Activated naive CD4-positive, alpha-beta T cell treated with anti-CD3 and anti-CD28 coated beads, Interleukin-2, amount 50 U/mL, for 24 hours (primary cell): ENCODE measurements around the gene CEMIP.
A peak's percentile ranks its signal among the peaks of the same experiment; 100 is the strongest.

Source experiments
- H3K27ac Mint-ChIP-seq: one replicate; pipeline ENCODE4 v1.8.0; 2021; ENCODE audit warnings: mild to moderate bottlenecking, mixed read lengths
- H3K27me3 Mint-ChIP-seq: one replicate; pipeline ENCODE4 v1.8.0; 2021; ENCODE audit warnings: mixed read lengths
- H3K36me3 Mint-ChIP-seq: one replicate; pipeline ENCODE4 v1.8.0; 2021; ENCODE audit warnings: mixed read lengths
- H3K4me1 Mint-ChIP-seq: one replicate; pipeline ENCODE4 v1.8.0; 2021; ENCODE audit warnings: mixed read lengths
- H3K4me3 Mint-ChIP-seq: one replicate; pipeline ENCODE4 v1.8.0; 2021; ENCODE audit warnings: mild to moderate bottlenecking, mixed read lengths
- H3K9me3 Mint-ChIP-seq: one replicate; pipeline ENCODE4 v1.8.0; 2021; ENCODE audit warnings: mixed read lengths

Gene CEMIP

DNA sequence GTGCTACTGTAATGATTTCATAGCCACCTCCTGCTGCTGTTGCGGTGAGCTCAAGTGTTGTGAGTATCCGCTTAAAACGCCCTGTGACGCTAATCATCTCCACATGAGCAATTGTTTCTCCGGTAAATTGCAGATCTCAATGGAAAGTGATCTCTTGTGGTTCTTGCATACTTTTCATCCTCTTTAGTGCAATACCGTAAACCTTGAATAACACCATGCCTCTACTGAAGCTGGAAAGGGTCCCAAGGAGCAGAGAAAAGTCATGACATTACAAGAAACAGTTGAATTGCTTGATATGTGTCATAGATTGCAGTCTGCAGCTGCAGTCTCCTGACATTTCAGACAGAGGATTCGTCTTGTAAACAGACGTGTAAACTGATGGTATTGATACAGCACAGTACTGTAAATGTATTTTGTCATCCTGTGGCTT, 6.0 kb upstream of the CEMIP start:
- Mint-ChIP-seq H3K4me3 (no peak overlapping the region), H3K4me1 (no peaks in the 10 kb centered on the region), H3K36me3 (no peaks in the 10 kb centered on the region), H3K27me3 (peaks cover 8% of the 10 kb centered on the region), H3K9me3 (no peaks in the 10 kb centered on the region), H3K27ac (no peak overlapping the region)

DNA sequence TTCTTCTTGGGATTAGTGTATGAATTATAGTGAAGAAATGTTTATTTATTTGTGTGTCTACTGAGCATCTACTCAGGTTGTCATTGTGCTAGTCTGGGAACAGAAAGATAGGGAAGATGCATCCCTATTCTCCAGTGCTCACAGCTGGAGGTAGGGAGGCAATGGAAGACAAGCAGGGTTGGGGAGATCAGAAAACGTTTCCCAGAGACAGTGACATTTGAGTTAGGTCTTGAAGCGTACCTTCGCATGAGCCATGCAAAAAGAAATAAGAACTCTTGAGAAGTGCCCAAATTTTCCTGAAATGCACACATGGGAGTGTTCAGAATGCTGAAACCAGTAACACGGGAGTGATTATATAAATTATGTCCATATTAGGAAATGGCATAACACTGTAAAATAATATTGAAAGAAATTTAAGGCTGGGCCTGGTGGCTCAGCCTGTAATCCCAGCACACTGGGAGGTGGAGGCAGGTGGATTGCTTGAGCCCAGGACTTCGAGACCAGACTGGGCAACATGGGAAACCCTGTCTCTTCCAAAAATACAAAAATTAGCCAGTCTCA, 5.3 kb upstream of the CEMIP start:
- Mint-ChIP-seq H3K36me3 (no peaks in the 10 kb centered on the region), H3K27me3 (peaks cover 10% of the 10 kb centered on the region), H3K4me1 (no peaks in the 10 kb centered on the region), H3K9me3 (no peaks in the 10 kb centered on the region), H3K27ac (no peak overlapping the region), H3K4me3 (no peak overlapping the region)

DNA sequence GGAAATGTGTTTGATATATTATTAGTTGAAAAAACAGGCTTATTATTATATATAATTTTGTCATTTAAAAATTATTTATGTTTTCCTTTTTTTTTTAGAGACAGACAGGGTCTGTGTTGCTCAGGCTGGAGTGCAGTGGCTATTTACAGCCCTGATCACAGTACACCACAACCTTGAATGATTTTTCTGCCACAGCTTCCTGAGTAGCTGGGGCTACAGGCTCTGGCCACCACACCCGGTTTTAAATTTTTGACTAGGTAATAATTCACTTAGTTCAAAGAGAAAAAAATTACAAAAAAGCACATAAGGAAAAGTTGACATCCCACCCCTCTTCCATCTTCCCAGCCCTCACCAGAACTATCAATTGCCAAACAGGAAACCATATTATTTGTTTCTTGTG, 4.7 kb upstream of the CEMIP start:
- H3K4me1 Mint-ChIP-seq, result peaks cover 1% of the 10 kb centered on the region
- no peak overlapping the region for H3K27ac Mint-ChIP-seq
- peaks cover 10% of the 10 kb centered on the region for H3K27me3 Mint-ChIP-seq
- no peak overlapping the region for H3K4me3 Mint-ChIP-seq
- no peaks in the 10 kb centered on the region for H3K36me3 Mint-ChIP-seq
- H3K9me3 Mint-ChIP-seq, result no peaks in the 10 kb centered on the region

DNA sequence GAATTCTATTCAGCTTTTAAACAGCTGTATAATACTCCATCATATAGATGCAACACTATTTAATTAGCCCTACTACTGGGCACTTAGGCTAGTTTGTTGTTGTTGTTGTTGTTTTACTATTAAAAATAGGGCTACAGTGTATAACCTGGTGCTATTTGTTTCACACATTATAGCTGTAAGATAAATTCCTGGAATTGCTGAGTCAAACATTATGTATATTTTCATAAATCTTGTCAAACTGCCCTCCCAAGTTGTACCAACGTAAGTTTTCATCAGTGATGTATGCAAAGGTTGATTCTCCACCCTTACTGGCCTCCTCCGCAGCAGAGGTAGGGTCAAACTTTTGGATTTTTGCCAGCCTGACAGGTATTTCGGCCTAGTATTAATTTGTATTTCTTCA, 3.8 kb upstream of the CEMIP start:
- Mint-ChIP-seq H3K9me3 (no peaks in the 10 kb centered on the region), H3K27me3 (peaks cover 17% of the 10 kb centered on the region), H3K4me3 (no peak overlapping the region), H3K4me1 (peaks cover 4% of the 10 kb centered on the region), H3K36me3 (no peaks in the 10 kb centered on the region), H3K27ac (no peak overlapping the region)

GRCh38 chr15:80776420-80777045, 2.6 kb upstream of the CEMIP start:
- Mint-ChIP-seq H3K27me3 (peaks cover 22% of the 10 kb centered on the region), H3K4me3 (no peak overlapping the region), H3K27ac (no peak overlapping the region), H3K9me3 (no peaks in the 10 kb centered on the region), H3K4me1 (peaks cover 4% of the 10 kb centered on the region), H3K36me3 (no peaks in the 10 kb centered on the region)

DNA sequence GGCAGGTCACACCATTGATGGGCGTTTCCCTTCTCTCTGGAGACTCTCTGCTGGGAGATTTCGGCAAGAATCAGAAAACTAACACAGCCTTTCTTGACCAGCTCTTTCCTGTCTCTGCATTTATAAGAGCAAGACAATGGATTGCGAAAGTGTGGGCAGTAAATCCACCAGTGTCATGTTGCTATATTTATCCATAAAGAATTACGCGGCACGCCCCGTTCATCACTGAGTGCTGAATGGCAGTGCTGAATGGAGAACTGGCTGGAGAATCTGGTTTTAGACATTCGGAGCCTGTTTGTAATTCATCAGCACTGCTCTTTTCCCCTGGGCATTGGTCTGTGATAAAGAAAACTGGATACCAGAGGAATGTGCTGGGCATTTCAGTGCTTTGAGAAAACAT, 2.0 kb upstream of the CEMIP start:
- Mint-ChIP-seq H3K4me3 (no peak overlapping the region), H3K9me3 (no peaks in the 10 kb centered on the region), H3K4me1 (peaks cover 4% of the 10 kb centered on the region), H3K36me3 (no peaks in the 10 kb centered on the region), H3K27me3 (peaks cover 28% of the 10 kb centered on the region), H3K27ac (no peak overlapping the region)

- H3K27me3 Mint-ChIP-seq, result peaks cover 29% of the 10 kb centered on the region
- no peak overlapping the region for H3K27ac Mint-ChIP-seq
- no peak overlapping the region for H3K4me3 Mint-ChIP-seq
- H3K4me1 Mint-ChIP-seq, result peaks cover 4% of the 10 kb centered on the region
- no peaks in the 10 kb centered on the region for H3K9me3 Mint-ChIP-seq
- H3K36me3 Mint-ChIP-seq, result no peaks in the 10 kb centered on the region
Observed at GRCh38 chr15:80777826-80778620, 1.1 kb upstream of the CEMIP start.

- H3K4me1 Mint-ChIP-seq, result peaks cover 8% of the 10 kb centered on the region
- H3K27ac Mint-ChIP-seq, result no peak overlapping the region
- no peak overlapping the region for H3K4me3 Mint-ChIP-seq
- H3K36me3 Mint-ChIP-seq, result no peaks in the 10 kb centered on the region
- peaks cover 29% of the 10 kb centered on the region for H3K27me3 Mint-ChIP-seq
- no peaks in the 10 kb centered on the region for H3K9me3 Mint-ChIP-seq
Observed at GRCh38 chr15:80778621-80778963, 578 bp upstream of the CEMIP start.

GRCh38 chr15:80779658-80780415, 667 bp downstream of the CEMIP start:
- Mint-ChIP-seq H3K27ac (no peak overlapping the region), H3K36me3 (no peaks in the 10 kb centered on the region), H3K4me1 (peaks cover 11% of the 10 kb centered on the region), H3K27me3 (peaks cover 27% of the 10 kb centered on the region), H3K9me3 (no peaks in the 10 kb centered on the region), H3K4me3 (peak overlapping the region; percentile 55)

- no peak overlapping the region for H3K27ac Mint-ChIP-seq
Observed at GRCh38 chr15:80780416-80781221, 1.4 kb downstream of the CEMIP start.

DNA sequence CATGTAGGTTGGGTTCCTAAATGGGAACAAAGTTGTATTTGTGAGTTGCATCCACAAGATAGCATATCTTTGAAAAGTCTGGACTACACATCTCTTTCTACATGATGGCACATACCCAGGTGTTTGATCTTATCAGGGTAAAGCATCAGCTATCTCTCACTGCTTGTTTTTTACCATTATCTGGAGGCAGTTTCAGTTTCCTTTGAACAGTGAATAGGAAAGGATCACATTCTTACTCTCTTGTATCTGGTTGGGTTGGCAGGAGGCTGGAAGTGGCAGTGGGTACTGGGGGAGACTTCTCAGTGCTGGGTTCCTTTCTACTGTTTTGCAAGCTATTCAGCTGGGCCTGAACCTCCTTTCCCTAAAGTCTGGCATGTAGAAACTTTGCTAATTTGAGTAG, 4.1 kb downstream of the CEMIP start:
- Mint-ChIP-seq H3K4me3 (no peak overlapping the region), H3K27me3 (peaks cover 23% of the 10 kb centered on the region), H3K9me3 (no peaks in the 10 kb centered on the region), H3K27ac (no peak overlapping the region), H3K36me3 (no peaks in the 10 kb centered on the region), H3K4me1 (peaks cover 11% of the 10 kb centered on the region)

More at GRCh38 chr15:80780416-80781221, 1.4 kb downstream of the CEMIP start:
- Mint-ChIP-seq H3K9me3 (no peaks in the 10 kb centered on the region), H3K4me1 (peaks cover 11% of the 10 kb centered on the region), H3K4me3 (no peak overlapping the region), H3K27me3 (peaks cover 27% of the 10 kb centered on the region), H3K36me3 (no peaks in the 10 kb centered on the region)

GRCh38 chr15:80785335-80785734, 6.2 kb downstream of the CEMIP start:
- no peaks in the 10 kb centered on the region for H3K9me3 Mint-ChIP-seq
- H3K36me3 Mint-ChIP-seq, result no peaks in the 10 kb centered on the region
- H3K27me3 Mint-ChIP-seq, result peaks cover 20% of the 10 kb centered on the region
- H3K4me3 Mint-ChIP-seq, result no peak overlapping the region
- H3K27ac Mint-ChIP-seq, result no peak overlapping the region
- peaks cover 6% of the 10 kb centered on the region for H3K4me1 Mint-ChIP-seq

DNA sequence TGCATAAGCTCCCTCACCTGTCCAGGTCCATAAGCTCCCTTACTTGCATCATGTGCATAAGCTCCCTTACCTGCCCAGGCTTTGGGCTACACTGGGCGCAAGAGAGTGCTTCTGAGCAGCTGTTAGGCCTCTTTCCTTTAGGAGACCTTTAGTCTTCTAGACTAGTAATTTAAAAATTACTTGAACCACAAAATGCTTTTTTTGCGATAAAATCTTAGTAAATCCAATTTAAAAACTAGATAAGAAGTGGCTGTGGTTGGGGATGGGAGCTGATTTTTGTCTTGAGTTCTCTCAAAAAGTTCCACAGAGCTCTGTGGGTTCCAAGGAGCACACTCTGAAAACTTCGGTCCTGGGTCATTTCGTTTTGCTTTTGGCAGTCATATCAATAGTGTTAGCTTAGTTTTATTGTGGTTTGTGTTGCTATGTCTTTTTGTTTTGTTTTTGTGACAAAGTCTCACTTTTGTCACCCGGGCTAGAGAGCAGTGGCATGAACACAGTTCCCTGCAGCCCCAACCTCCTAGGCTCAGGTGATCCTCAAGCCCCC, 6.7 kb downstream of the CEMIP start:
- Mint-ChIP-seq H3K9me3 (no peaks in the 10 kb centered on the region), H3K4me3 (no peak overlapping the region), H3K36me3 (no peaks in the 10 kb centered on the region), H3K27me3 (peaks cover 20% of the 10 kb centered on the region), H3K27ac (no peak overlapping the region), H3K4me1 (peaks cover 6% of the 10 kb centered on the region)

GRCh38 chr15:80787316-80787715, 8.1 kb downstream of the CEMIP start:
- Mint-ChIP-seq H3K27ac (no peak overlapping the region), H3K36me3 (no peaks in the 10 kb centered on the region), H3K4me3 (no peak overlapping the region), H3K9me3 (no peaks in the 10 kb centered on the region), H3K27me3 (peaks cover 7% of the 10 kb centered on the region), H3K4me1 (peaks cover 6% of the 10 kb centered on the region)

DNA sequence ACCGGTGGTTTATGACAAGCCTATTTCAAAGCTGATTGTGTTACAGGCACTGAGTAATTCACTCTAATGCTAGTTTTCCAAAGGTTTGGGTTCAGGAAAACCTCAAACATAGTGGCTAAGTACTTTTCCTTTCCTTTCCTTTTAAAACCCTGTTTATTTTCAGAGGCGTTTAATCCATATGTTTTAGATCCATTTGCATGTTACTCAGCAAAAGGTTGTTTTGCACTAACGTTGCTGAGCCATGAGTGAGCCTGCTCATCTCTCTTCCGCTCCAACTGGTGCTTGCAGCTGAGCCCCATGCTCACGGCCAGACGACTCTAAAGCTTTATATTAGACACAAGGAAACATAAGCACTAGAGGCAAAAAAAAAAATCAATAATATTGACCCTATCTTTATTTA, 9.4 kb downstream of the CEMIP start:
- no peaks in the 10 kb centered on the region for H3K36me3 Mint-ChIP-seq
- H3K27ac Mint-ChIP-seq, result no peak overlapping the region
- no peaks in the 10 kb centered on the region for H3K9me3 Mint-ChIP-seq
- no peak overlapping the region for H3K4me3 Mint-ChIP-seq
- peaks cover 7% of the 10 kb centered on the region for H3K27me3 Mint-ChIP-seq
- H3K4me1 Mint-ChIP-seq, result peaks cover 3% of the 10 kb centered on the region
